ENCODE measurements around the gene RBM14.

GRCh38 chr11:66567787-66568123 is 48.7 kb upstream of the RBM14 start:
- TF ChIP-seq, protein P1, sequence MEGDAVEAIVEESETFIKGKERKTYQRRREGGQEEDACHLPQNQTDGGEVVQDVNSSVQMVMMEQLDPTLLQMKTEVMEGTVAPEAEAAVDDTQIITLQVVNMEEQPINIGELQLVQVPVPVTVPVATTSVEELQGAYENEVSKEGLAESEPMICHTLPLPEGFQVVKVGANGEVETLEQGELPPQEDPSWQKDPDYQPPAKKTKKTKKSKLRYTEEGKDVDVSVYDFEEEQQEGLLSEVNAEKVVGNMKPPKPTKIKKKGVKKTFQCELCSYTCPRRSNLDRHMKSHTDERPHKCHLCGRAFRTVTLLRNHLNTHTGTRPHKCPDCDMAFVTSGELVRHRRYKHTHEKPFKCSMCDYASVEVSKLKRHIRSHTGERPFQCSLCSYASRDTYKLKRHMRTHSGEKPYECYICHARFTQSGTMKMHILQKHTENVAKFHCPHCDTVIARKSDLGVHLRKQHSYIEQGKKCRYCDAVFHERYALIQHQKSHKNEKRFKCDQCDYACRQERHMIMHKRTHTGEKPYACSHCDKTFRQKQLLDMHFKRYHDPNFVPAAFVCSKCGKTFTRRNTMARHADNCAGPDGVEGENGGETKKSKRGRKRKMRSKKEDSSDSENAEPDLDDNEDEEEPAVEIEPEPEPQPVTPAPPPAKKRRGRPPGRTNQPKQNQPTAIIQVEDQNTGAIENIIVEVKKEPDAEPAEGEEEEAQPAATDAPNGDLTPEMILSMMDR (IDR thresholded peaks at IDR 0.05) = no peak
- no peak for TF ChIP-seq POLR2AphosphoS5 (IDR thresholded peaks at IDR 0.05)

Data from sigmoid colon (tissue), 4 donors.